ENCODE data around the gene DMPK.
"Not testable (repeated sequence)": the region's sequence is repeated elsewhere in the genome, so short reads cannot be mapped to it uniquely, and the experiment has no call there.

DMPK gene

GRCh38 chr19:45815481-45816216, 33.4 kb upstream of the DMPK start:
- peak in 3 of 56 donors; percentile 26 to 35 (median 32) for DNase-seq

GRCh38 chr19:45814851-45815480, 32.7 kb upstream of the DMPK start, which contains the start of gene RSPH6A:
Gene RSPH6A (minus strand): TSS chr19:45815308. CDS start chr19:45815176, 132 bp downstream.
- no peak for DNase-seq

- DNase-seq: no peak
Measured at GRCh38 chr19:45814166-45814780, 32.0 kb upstream of the DMPK start.

GRCh38 chr19:45812297-45812696, 30.0 kb upstream of the DMPK start:
- DNase-seq: no peak

- no peak for DNase-seq
Measured at GRCh38 chr19:45809643-45810159, 27.4 kb upstream of the DMPK start.

- DNase-seq: no peak
Measured at GRCh38 chr19:45805719-45806118, 23.4 kb upstream of the DMPK start.

- DNase-seq: no peak
Measured at GRCh38 chr19:45804959-45805230, 22.6 kb upstream of the DMPK start.

- DNase-seq: no peak
Measured at GRCh38 chr19:45804140-45804958, 22.1 kb upstream of the DMPK start.

GRCh38 chr19:45801603-45802175, 19.4 kb upstream of the DMPK start:
- no peak for DNase-seq

- DNase-seq: no peak
Measured at GRCh38 chr19:45800070-45800553, 17.8 kb upstream of the DMPK start.

GRCh38 chr19:45799541-45799940, 17.3 kb upstream of the DMPK start:
- DNase-seq: not testable (repeated sequence)

GRCh38 chr19:45798995-45799517, 16.8 kb upstream of the DMPK start:
- DNase-seq: peak in 30 of 56 donors; percentile 8 to 72 (median 29)

- no peak for DNase-seq
Measured at GRCh38 chr19:45794627-45795026, 12.3 kb upstream of the DMPK start.

GRCh38 chr19:45793876-45794275, 11.6 kb upstream of the DMPK start:
- DNase-seq: no peak

GRCh38 chr19:45793178-45793564, 10.9 kb upstream of the DMPK start:
- no peak for DNase-seq

- peak; percentile 47 to 99 (median 98) for DNase-seq
Measured at GRCh38 chr19:45792470-45793177, 10.3 kb upstream of the DMPK start, which contains the start of gene DMWD. Gene DMWD (minus strand): TSS chr19:45792845. CDS start chr19:45792756, 89 bp downstream.

GRCh38 chr19:45791744-45792469, 9.6 kb upstream of the DMPK start:
- DNase-seq: no peak

- no peak for DNase-seq
Measured at GRCh38 chr19:45790942-45791341, 8.7 kb upstream of the DMPK start.

Measured in amygdala (tissue), 56 donors.